HEK293 (cell line): ENCODE data around the gene CENPV.

ENCODE experiments used
- CTCF ChIA-PET: fragments of 350-600 bp; formaldehyde crosslinking; extraction: SDS; loops from one replicate; lab custom pipeline; 2021; ENCODE audit warnings: antibody characterized with exemption; lab: Yijun Ruan, JAX
- POLR2A ChIA-PET: fragments of 300-600 bp; formaldehyde crosslinking; extraction: SDS; loops from one replicate; lab custom pipeline; 2020; ENCODE audit warnings: antibody characterized with exemption, inconsistent platforms; lab: Yijun Ruan, JAX
- H3K27ac ChIP-seq: fragments of 200-500 bp; sonication (Bioruptor generic); 2 replicates; pipeline ENCODE4 v1.5.1; 2014; ENCODE audit warnings: low read depth, low read length, control low read depth, inconsistent platforms; ENCODE audit errors: extremely low read depth
- H3K36me3 ChIP-seq, 2 experiments: fragments of 200-500 bp in 1 of 2; sonication (Bioruptor generic) in 1 of 2; 1 replicate in 1 of 2; 2 replicates in 1 of 2; pipeline ENCODE4 v1.5.1; 2014 to 2017; ENCODE audit warnings: inconsistent platforms in 2 of 2, low read length in 2 of 2; ENCODE audit not compliant: control insufficient read depth in 2 of 2, insufficient read depth in 1 of 2
- H3K4me1 ChIP-seq: fragments of 200-500 bp; sonication (Bioruptor generic); 2 replicates; pipeline ENCODE4 v1.5.1; 2014; ENCODE audit warnings: mild to moderate bottlenecking, low read length, inconsistent platforms; ENCODE audit not compliant: control insufficient read depth, insufficient read depth
- H3K4me3 ChIP-seq: 2 replicates; pipeline ENCODE4 v1.5.1; 2011; ENCODE audit warnings: low read depth, mild to moderate bottlenecking, control low read depth, low read length, moderate library complexity
- H3K9me3 ChIP-seq: fragments of 200-500 bp; sonication (Bioruptor generic); 2 replicates; pipeline ENCODE4 v1.5.1; 2014; ENCODE audit warnings: low read depth, low read length, inconsistent platforms; ENCODE audit not compliant: control insufficient read depth, insufficient read depth
- EGR2 ChIP-seq: fragments of 450-650 bp; formaldehyde crosslinking; IDR thresholded peaks from 2 replicates; pipeline ENCODE4 v1.5.1; 2016; ENCODE audit warnings: low read depth, missing biosample characterization, missing genetic modification characterization
- KLF10 ChIP-seq: fragments of 450-650 bp; IDR thresholded peaks from 2 replicates; pipeline ENCODE4 v1.5.1; 2018; ENCODE audit warnings: missing biosample characterization, mild to moderate bottlenecking, missing genetic modification characterization
- MZF1 ChIP-seq: fragments of 450-650 bp; formaldehyde crosslinking; IDR thresholded peaks from 2 replicates; pipeline ENCODE4 v1.5.1; 2017; ENCODE audit warnings: missing biosample characterization, missing genetic modification characterization, borderline replicate concordance
- PRDM2 ChIP-seq: fragments of 450-650 bp; formaldehyde crosslinking; IDR thresholded peaks from 2 replicates; pipeline ENCODE4 v1.5.1; 2016; ENCODE audit warnings: missing biosample characterization, missing genetic modification characterization, borderline replicate concordance
- PRDM6 ChIP-seq: fragments of 450-650 bp; formaldehyde crosslinking; IDR thresholded peaks from 2 replicates; pipeline ENCODE4 v1.5.1; 2017; ENCODE audit warnings: missing biosample characterization, missing genetic modification characterization
- REPIN1 ChIP-seq: fragments of 450-650 bp; formaldehyde crosslinking; IDR thresholded peaks from 2 replicates; pipeline ENCODE4 v1.5.1; 2017; ENCODE audit warnings: missing biosample characterization, missing genetic modification characterization, low read depth
- ZBTB44 ChIP-seq: fragments of 450-650 bp; IDR thresholded peaks from 2 replicates; pipeline ENCODE4 v1.5.1; 2018; ENCODE audit warnings: missing biosample characterization, mild to moderate bottlenecking, missing genetic modification characterization
- ZBTB49 ChIP-seq: fragments of 450-650 bp; formaldehyde crosslinking; IDR thresholded peaks from 2 replicates; pipeline ENCODE4 v1.5.1; 2016; ENCODE audit warnings: missing biosample characterization, missing genetic modification characterization, low read depth
- ZBTB8A ChIP-seq: fragments of 450-650 bp; formaldehyde crosslinking; IDR thresholded peaks from 2 replicates; pipeline ENCODE4 v1.5.1; 2016; ENCODE audit warnings: missing biosample characterization, missing genetic modification characterization
- ZEB2 ChIP-seq: fragments of 450-650 bp; formaldehyde crosslinking; IDR thresholded peaks from 2 replicates; pipeline ENCODE4 v1.5.1; 2016; ENCODE audit warnings: missing biosample characterization, missing genetic modification characterization
- ZNF10 ChIP-seq: fragments of 450-650 bp; formaldehyde crosslinking; IDR thresholded peaks from 2 replicates; pipeline ENCODE4 v1.5.1; 2017; ENCODE audit warnings: missing biosample characterization, missing genetic modification characterization
- ZNF121 ChIP-seq: fragments of 450-650 bp; formaldehyde crosslinking; IDR thresholded peaks from 2 replicates; pipeline ENCODE4 v1.5.1; 2016; ENCODE audit warnings: missing biosample characterization, missing genetic modification characterization
- ZNF184 ChIP-seq: fragments of 450-650 bp; IDR thresholded peaks from 2 replicates; pipeline ENCODE4 v1.5.1; 2018; ENCODE audit warnings: missing biosample characterization, mild to moderate bottlenecking, missing genetic modification characterization
- ZNF23 ChIP-seq: fragments of 450-650 bp; formaldehyde crosslinking; IDR thresholded peaks from 2 replicates; pipeline ENCODE4 v1.5.1; 2016; ENCODE audit warnings: missing biosample characterization, missing genetic modification characterization, borderline replicate concordance
- ZNF311 ChIP-seq: fragments of 450-650 bp; formaldehyde crosslinking; IDR thresholded peaks from 2 replicates; pipeline ENCODE4 v1.5.1; 2017; ENCODE audit warnings: missing biosample characterization, missing genetic modification characterization, borderline replicate concordance
- ZNF555 ChIP-seq: fragments of 450-650 bp; formaldehyde crosslinking; conservative IDR thresholded peaks from 2 replicates; pipeline ENCODE4 v1.5.1; 2017; ENCODE audit warnings: missing biosample characterization, mild to moderate bottlenecking, missing genetic modification characterization, inconsistent platforms
- ZNF571 ChIP-seq: fragments of 450-650 bp; formaldehyde crosslinking; IDR thresholded peaks from 2 replicates; pipeline ENCODE4 v1.5.0; 2017; ENCODE audit warnings: missing biosample characterization, missing genetic modification characterization
- ZNF624 ChIP-seq: fragments of 450-650 bp; formaldehyde crosslinking; IDR thresholded peaks from 2 replicates; pipeline ENCODE4 v1.5.1; 2017; ENCODE audit warnings: missing biosample characterization, missing genetic modification characterization
- ZNF629 ChIP-seq: fragments of 450-650 bp; formaldehyde crosslinking; IDR thresholded peaks from 2 replicates; pipeline ENCODE4 v1.5.1; 2017; ENCODE audit warnings: missing biosample characterization, missing genetic modification characterization
- ZNF660 ChIP-seq: fragments of 450-650 bp; IDR thresholded peaks from 2 replicates; pipeline ENCODE4 v1.5.1; 2018; ENCODE audit warnings: missing biosample characterization, mild to moderate bottlenecking, missing genetic modification characterization
- ZNF677 ChIP-seq: fragments of 450-650 bp; IDR thresholded peaks from 2 replicates; pipeline ENCODE4 v1.5.0; 2018; ENCODE audit warnings: missing biosample characterization, mild to moderate bottlenecking, missing genetic modification characterization, moderate library complexity
- TF ChIP-seq, protein P1 (sequence below): fragments of 450-650 bp; formaldehyde crosslinking; IDR thresholded peaks from 2 replicates; pipeline ENCODE4 v1.5.1; 2016; ENCODE audit warnings: missing biosample characterization, missing genetic modification characterization
- TF ChIP-seq, protein P2 (sequence below): fragments of 450-650 bp; formaldehyde crosslinking; IDR thresholded peaks from 2 replicates; pipeline ENCODE4 v1.5.1; 2016; ENCODE audit warnings: missing biosample characterization, missing genetic modification characterization

The CENPV gene

DNA sequence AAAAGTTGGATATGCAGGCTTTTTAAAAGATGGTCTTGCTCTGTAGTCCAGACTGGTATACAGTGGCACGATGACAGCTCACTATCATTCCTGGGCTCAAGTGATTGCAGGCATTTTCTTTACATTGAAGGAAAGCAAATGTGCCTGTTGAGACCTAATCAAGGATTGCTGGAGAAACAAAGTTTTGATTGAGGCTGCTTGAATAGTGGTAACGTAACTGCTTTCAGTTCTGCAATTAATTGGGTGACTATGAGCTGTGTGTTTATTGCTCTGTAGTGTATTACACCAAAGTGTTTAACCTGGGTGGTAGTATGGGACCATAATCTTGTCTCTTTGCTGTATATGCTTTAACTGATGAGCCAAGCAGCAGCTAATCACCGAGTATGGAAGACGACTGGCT lies 29.9 kb upstream of the CENPV start:
- H3K27ac ChIP-seq, result no peak overlapping the region; the same call in 1 of the 2 replicates
- ChIA-PET POLR2A (interaction anchor here (1.0 to 3.7 kb wide), 5 partner anchors 29 to 153 kb away, joined by 3 to 44 read pairs (median 4); partner anchors contain the start of gene CENPV), CTCF (interaction anchor here (0.7 to 1.9 kb wide), 4 partner anchors 18 to 138 kb away, joined by 3 to 14 read pairs (median 4); no protein-coding TSS in a partner anchor)
- no peak overlapping the region for H3K4me3 ChIP-seq
- H3K4me1 ChIP-seq, result peaks cover 10% of the 10 kb centered on the region; the same call in 1 of the 2 replicates
- no peaks in the 10 kb centered on the region for H3K9me3 ChIP-seq
- H3K36me3 ChIP-seq, result peaks cover 12 to 33% of the 10 kb centered on the region in 2 experiments
- TF ChIP-seq ZBTB49 (tag by site-specific recombination) (no peak), ZNF677 (no peak), ZNF10 (tag by site-specific recombination) (peak; percentile 64; the same call in 1 of the 2 replicates), ZEB2 (tag by site-specific recombination) (no peak), MZF1 (tag by site-specific recombination) (no peak), PRDM2 (no peak), ZNF555 (tag by site-specific recombination) (no peak), KLF10 (tag by site-specific recombination) (no peak), ZNF184 (tag by site-specific recombination) (no peak), ZNF660 (tag by site-specific recombination) (0 out of 2 replicates have a peak, but pooled peaks have one; percentile 28), REPIN1 (tag by site-specific recombination) (no peak), ZNF624 (tag by site-specific recombination) (no peak), ZBTB44 (no peak), PRDM6 (tag by site-specific recombination) (no peak), ZNF23 (tag by site-specific recombination) (no peak), ZNF629 (tag by site-specific recombination) (0 out of 2 replicates have a peak, but pooled peaks have one; percentile 12), ZNF571 (tag by site-specific recombination) (no peak), EGR2 (tag by site-specific recombination) (no peak), ZNF311 (tag by site-specific recombination) (no peak), ZBTB8A (tag by site-specific recombination) (no peak), ZNF121 (0 out of 2 replicates have a peak, but pooled peaks have one; percentile 9)
- TF ChIP-seq, protein P1, sequence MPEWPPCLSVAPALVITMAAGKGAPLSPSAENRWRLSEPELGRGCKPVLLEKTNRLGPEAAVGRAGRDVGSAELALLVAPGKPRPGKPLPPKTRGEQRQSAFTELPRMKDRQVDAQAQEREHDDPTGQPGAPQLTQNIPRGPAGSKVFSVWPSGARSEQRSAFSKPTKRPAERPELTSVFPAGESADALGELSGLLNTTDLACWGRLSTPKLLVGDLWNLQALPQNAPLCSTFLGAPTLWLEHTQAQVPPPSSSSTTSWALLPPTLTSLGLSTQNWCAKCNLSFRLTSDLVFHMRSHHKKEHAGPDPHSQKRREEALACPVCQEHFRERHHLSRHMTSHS, result no peak
- TF ChIP-seq, protein P2, sequence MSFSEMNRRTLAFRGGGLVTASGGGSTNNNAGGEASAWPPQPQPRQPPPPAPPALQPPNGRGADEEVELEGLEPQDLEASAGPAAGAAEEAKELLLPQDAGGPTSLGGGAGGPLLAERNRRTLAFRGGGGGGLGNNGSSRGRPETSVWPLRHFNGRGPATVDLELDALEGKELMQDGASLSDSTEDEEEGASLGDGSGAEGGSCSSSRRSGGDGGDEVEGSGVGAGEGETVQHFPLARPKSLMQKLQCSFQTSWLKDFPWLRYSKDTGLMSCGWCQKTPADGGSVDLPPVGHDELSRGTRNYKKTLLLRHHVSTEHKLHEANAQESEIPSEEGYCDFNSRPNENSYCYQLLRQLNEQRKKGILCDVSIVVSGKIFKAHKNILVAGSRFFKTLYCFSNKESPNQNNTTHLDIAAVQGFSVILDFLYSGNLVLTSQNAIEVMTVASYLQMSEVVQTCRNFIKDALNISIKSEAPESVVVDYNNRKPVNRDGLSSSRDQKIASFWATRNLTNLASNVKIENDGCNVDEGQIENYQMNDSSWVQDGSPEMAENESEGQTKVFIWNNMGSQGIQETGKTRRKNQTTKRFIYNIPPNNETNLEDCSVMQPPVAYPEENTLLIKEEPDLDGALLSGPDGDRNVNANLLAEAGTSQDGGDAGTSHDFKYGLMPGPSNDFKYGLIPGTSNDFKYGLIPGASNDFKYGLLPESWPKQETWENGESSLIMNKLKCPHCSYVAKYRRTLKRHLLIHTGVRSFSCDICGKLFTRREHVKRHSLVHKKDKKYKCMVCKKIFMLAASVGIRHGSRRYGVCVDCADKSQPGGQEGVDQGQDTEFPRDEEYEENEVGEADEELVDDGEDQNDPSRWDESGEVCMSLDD (tag by site-specific recombination), result no peak
